Measurements from ENCODE around the gene PRKN.

GRCh38 chr6:161405418-161405817 is 1322.1 kb downstream of the PRKN start:
- TF ChIP-seq CTCF (IDR thresholded peaks at IDR 0.05), result no peak
- no peak for TF ChIP-seq POLR2A (IDR thresholded peaks at IDR 0.05)
